PC-9 (cell line): ENCODE measurements around the gene CNTNAP2.

Source experiments
- EZH2 ChIP-seq: fragments of 200-600 bp; sonication (generic); IDR thresholded peaks from 2 replicates; pipeline ENCODE4 v1.8.0; 2017; ENCODE audit warnings: antibody characterized with exemption, low read depth
- TF ChIP-seq, protein P1 (sequence below): fragments of 200-600 bp; sonication (generic); conservative IDR thresholded peaks from 2 replicates; pipeline ENCODE4 v1.6.1; 2017; ENCODE audit warnings: mixed run types, antibody characterized with exemption, mild to moderate bottlenecking, moderate library complexity

DNA sequence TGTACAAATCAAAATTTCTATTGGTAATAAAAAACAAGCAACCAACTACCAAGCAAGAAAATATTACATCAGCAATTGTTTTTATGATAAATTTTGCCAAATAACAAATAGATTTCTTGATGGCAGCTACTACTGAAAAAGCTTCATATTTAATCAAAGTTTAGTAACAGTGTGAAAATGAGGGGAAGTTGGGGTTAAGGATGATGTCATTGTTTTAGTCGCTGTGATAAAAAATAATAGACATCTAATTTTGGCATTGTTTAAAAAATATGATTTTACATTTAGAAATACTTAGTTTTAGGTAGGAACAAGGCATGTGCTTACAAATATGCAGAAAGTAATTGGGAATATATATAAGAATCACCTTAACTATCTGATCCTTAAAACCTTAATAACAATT lies 145.9 kb downstream of the CNTNAP2 start:
- TF ChIP-seq, protein P1, sequence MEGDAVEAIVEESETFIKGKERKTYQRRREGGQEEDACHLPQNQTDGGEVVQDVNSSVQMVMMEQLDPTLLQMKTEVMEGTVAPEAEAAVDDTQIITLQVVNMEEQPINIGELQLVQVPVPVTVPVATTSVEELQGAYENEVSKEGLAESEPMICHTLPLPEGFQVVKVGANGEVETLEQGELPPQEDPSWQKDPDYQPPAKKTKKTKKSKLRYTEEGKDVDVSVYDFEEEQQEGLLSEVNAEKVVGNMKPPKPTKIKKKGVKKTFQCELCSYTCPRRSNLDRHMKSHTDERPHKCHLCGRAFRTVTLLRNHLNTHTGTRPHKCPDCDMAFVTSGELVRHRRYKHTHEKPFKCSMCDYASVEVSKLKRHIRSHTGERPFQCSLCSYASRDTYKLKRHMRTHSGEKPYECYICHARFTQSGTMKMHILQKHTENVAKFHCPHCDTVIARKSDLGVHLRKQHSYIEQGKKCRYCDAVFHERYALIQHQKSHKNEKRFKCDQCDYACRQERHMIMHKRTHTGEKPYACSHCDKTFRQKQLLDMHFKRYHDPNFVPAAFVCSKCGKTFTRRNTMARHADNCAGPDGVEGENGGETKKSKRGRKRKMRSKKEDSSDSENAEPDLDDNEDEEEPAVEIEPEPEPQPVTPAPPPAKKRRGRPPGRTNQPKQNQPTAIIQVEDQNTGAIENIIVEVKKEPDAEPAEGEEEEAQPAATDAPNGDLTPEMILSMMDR: no peak
- no peak for TF ChIP-seq EZH2
